Keratinocyte (primary cell): ENCODE data around the gene RELT. TPM values are rescaled to one million over a fixed set of nuclear protein-coding genes. Genes with fewer than 3 reads are reported as not detected.

Experiments used
- DNase-seq: peaks from one replicate; pipeline ENCODE4 v3.0.0-alpha.2; 2011; ENCODE audit warnings: low read depth, missing footprints, low spot score
- FAIRE-seq: peaks from 2 replicates; lab custom pipeline; 2011; peaks lifted over from hg19 to GRCh38; lab: Jason Lieb, UNC
- H2AFZ ChIP-seq: 2 replicates; pipeline ENCODE4 v1.6.0; 2012; ENCODE audit warnings: low read length, control low read depth, inconsistent platforms; ENCODE audit not compliant: control insufficient read depth
- H3K27ac ChIP-seq: 2 replicates; pipeline ENCODE4 v1.5.1; 2011; ENCODE audit warnings: low read length; ENCODE audit not compliant: control insufficient read depth, insufficient read depth
- H3K27me3 ChIP-seq: 3 replicates; pipeline ENCODE4 v1.6.0; 2011; ENCODE audit warnings: low read length; ENCODE audit not compliant: control insufficient read depth, insufficient read depth; ENCODE audit errors: extremely low read depth
- H3K36me3 ChIP-seq, 2 experiments: 2 replicates in 1 of 2; 3 replicates in 1 of 2; pipeline ENCODE4 v1.5.1; 2011; ENCODE audit warnings: low read length in 2 of 2, mild to moderate bottlenecking in 1 of 2; ENCODE audit not compliant: control insufficient read depth in 2 of 2, insufficient read depth in 2 of 2; ENCODE audit errors: extremely low read depth in 1 of 2
- H3K4me1 ChIP-seq: 3 replicates; pipeline ENCODE4 v1.5.1; 2011; ENCODE audit warnings: low read length; ENCODE audit not compliant: control insufficient read depth, insufficient read depth; ENCODE audit errors: extremely low read depth
- H3K4me2 ChIP-seq: 3 replicates; pipeline ENCODE4 v1.6.0; 2011; ENCODE audit warnings: low read depth, low read length; ENCODE audit not compliant: control insufficient read depth, insufficient read depth; ENCODE audit errors: extremely low read depth
- H3K4me3 ChIP-seq, 3 experiments: fragments of 200-600 bp in 1 of 3; sonication (generic) in 1 of 3; 2 replicates in 2 of 3; 3 replicates in 1 of 3; pipeline ENCODE4 v1.5.1; 2011 to 2016; ENCODE audit warnings: low read length in 3 of 3, mild to moderate bottlenecking in 3 of 3, control low read depth in 2 of 3, inconsistent platforms in 1 of 3, low read depth in 1 of 3, mixed read lengths in 1 of 3, mixed run types in 1 of 3, moderate library complexity in 1 of 3; ENCODE audit not compliant: control insufficient read depth in 2 of 3, insufficient read depth in 2 of 3; ENCODE audit errors: extremely low read depth in 1 of 3
- H3K79me2 ChIP-seq: 2 replicates; pipeline ENCODE4 v1.6.0; 2012; ENCODE audit warnings: low read length; ENCODE audit not compliant: control insufficient read depth, insufficient read depth
- H3K9ac ChIP-seq: 3 replicates; pipeline ENCODE4 v1.6.0; 2011; ENCODE audit warnings: low read length; ENCODE audit not compliant: control insufficient read depth, insufficient read depth; ENCODE audit errors: extremely low read depth
- H3K9me1 ChIP-seq: 3 replicates; pipeline ENCODE4 v1.6.0; 2011; ENCODE audit warnings: low read length; ENCODE audit not compliant: control insufficient read depth, insufficient read depth; ENCODE audit errors: extremely low read depth
- H3K9me3 ChIP-seq: 2 replicates; pipeline ENCODE4 v1.5.1; 2012; ENCODE audit warnings: low read depth, low read length; ENCODE audit not compliant: control insufficient read depth
- H4K20me1 ChIP-seq: 3 replicates; pipeline ENCODE4 v1.6.0; 2011; ENCODE audit warnings: low read length; ENCODE audit not compliant: control insufficient read depth, insufficient read depth; ENCODE audit errors: extremely low read depth
- CTCF ChIP-seq, 3 experiments: IDR thresholded peaks in 1 of 3; conservative IDR thresholded peaks in 1 of 3; optimal IDR thresholded peaks in 1 of 3; 2 replicates in 2 of 3; 3 replicates in 1 of 3; pipeline versions ENCODE3 to v1.5.1; 2011; ENCODE audit warnings: low read length in 3 of 3, mild to moderate bottlenecking in 3 of 3, moderate library complexity in 2 of 3, control low read depth in 1 of 3, inconsistent platforms in 1 of 3; ENCODE audit not compliant: insufficient read depth in 2 of 3; ENCODE audit errors: extremely low read depth in 1 of 3
- EZH2 ChIP-seq: IDR thresholded peaks from one replicate; pipeline ENCODE4 v1.6.1; 2012; ENCODE audit warnings: inconsistent platforms, mild to moderate bottlenecking, low read length, moderate library complexity
- dilution Hi-C: fragments of 300-500 bp; cut with MboI; formaldehyde crosslinking; loops from one replicate; pipeline ENCODE4 v1.7.0; 2020; ENCODE audit warnings: low sequenced_read_pairs; ENCODE audit not compliant: extremely low pct_ligation_motif_present
- polyA plus RNA-seq, 5 experiments: library from polyadenylated mRNA; depleted of rRNA in 3 of 5; stranded (reverse) in 3 of 5; stranded (forward) in 1 of 5; unstranded in 1 of 5; fragments of >200 nt; gene quantifications; 1 replicate in 1 of 5; 2 replicates in 3 of 5; 3 replicates in 1 of 5; pipeline versions ENCODE4 v1.2.1 to v1.2.3, GENCODE V29; 2011 to 2012; ENCODE audit warnings: missing spikeins in 2 of 5, low read depth in 1 of 5, low replicate concordance in 1 of 5

RELT gene
- polyA plus RNA-seq, 1 donor (not counting 4 experiments of a cell fraction or from before 2014, with no cell fraction given), result 4.2 TPM

GRCh38 chr11:73384531-73384871 lies 8.3 kb downstream of the RELT start:
- no peak overlapping the region for H3K9ac ChIP-seq
- H2AFZ ChIP-seq, result no peak overlapping the region
- peaks cover 1 to 6% of the 10 kb centered on the region in 2 experiments for H3K36me3 ChIP-seq
- no peak overlapping the region for H3K27ac ChIP-seq
- H3K79me2 ChIP-seq, result peaks cover 84% of the 10 kb centered on the region
- no peak overlapping the region for H3K4me2 ChIP-seq
- peaks cover 10% of the 10 kb centered on the region for H4K20me1 ChIP-seq
- H3K27me3 ChIP-seq, result no peaks in the 10 kb centered on the region
- H3K4me3 ChIP-seq, result no peak overlapping the region
- dilution Hi-C loops, result no loop called here
- H3K9me1 ChIP-seq, result peaks cover 13% of the 10 kb centered on the region
- TF ChIP-seq CTCF (optimal IDR thresholded peaks at IDR 0.05 in 1 of 3, IDR thresholded peaks at IDR 0.05 in 1 of 3, conservative IDR thresholded peaks at IDR 0.05 in 1 of 3; ENCODE audit: extremely low read depth in 1 of 3, insufficient read depth in 2 of 3, low read length in 3 of 3), result no peak
- no peaks in the 10 kb centered on the region for H3K9me3 ChIP-seq
- peaks cover 62% of the 10 kb centered on the region for H3K4me1 ChIP-seq
- DNase-seq (no peak), FAIRE-seq (no peak)

GRCh38 chr11:73384872-73385689 lies 8.9 kb downstream of the RELT start:
- peaks cover 6% of the 10 kb centered on the region for H4K20me1 ChIP-seq
- no peak overlapping the region for H3K4me2 ChIP-seq
- H2AFZ ChIP-seq, result no peak overlapping the region
- peaks cover 17% of the 10 kb centered on the region for H3K9me1 ChIP-seq
- H3K9me3 ChIP-seq, result no peaks in the 10 kb centered on the region
- no peak overlapping the region for H3K27ac ChIP-seq
- DNase-seq (no peak), FAIRE-seq (no peak)
- peaks cover 1 to 6% of the 10 kb centered on the region in 2 experiments for H3K36me3 ChIP-seq
- H3K79me2 ChIP-seq, result peaks cover 79% of the 10 kb centered on the region
- dilution Hi-C loops, result no loop called here
- no peak for TF ChIP-seq CTCF (optimal IDR thresholded peaks at IDR 0.05 in 1 of 3, IDR thresholded peaks at IDR 0.05 in 1 of 3, conservative IDR thresholded peaks at IDR 0.05 in 1 of 3; ENCODE audit: extremely low read depth in 1 of 3, insufficient read depth in 2 of 3, low read length in 3 of 3)
- TF ChIP-seq EZH2, result no peak
- H3K9ac ChIP-seq, result no peak overlapping the region
- H3K4me3 ChIP-seq, result no peak overlapping the region
- no peaks in the 10 kb centered on the region for H3K27me3 ChIP-seq
- peaks cover 68% of the 10 kb centered on the region for H3K4me1 ChIP-seq
